Neuronal stem cell (in vitro differentiated cells): Measurements from ENCODE around the gene METRN.
A peak's percentile ranks its signal among the peaks of the same experiment; 100 is the strongest.

ENCODE experiments used
- DNase-seq: peaks from one replicate; pipeline ENCODE4 v3.0.0-alpha.2; 2013; ENCODE audit warnings: low spot score
- H2AFZ ChIP-seq: one replicate; pipeline ENCODE4 v1.6.1; 2013; ENCODE audit warnings: mild to moderate bottlenecking, low read length, inconsistent platforms
- H2AK5ac ChIP-seq: 2 replicates; pipeline ENCODE4 v1.6.1; 2013; ENCODE audit warnings: low read depth, mild to moderate bottlenecking, inconsistent platforms, low read length, moderate library complexity, mixed read lengths
- H2BK120ac ChIP-seq: 2 replicates; pipeline ENCODE4 v1.6.1; 2013; ENCODE audit warnings: low read depth, mild to moderate bottlenecking, inconsistent platforms, low read length, moderate library complexity, mixed read lengths
- H2BK12ac ChIP-seq: one replicate; pipeline ENCODE4 v1.6.1; 2013; ENCODE audit warnings: low read length, inconsistent platforms
- H2BK15ac ChIP-seq: 2 replicates; pipeline ENCODE4 v1.6.1; 2013; ENCODE audit warnings: mild to moderate bottlenecking, low read length, inconsistent platforms, mixed read lengths
- H2BK5ac ChIP-seq: one replicate; pipeline ENCODE4 v1.6.1; 2013; ENCODE audit warnings: inconsistent platforms, mild to moderate bottlenecking, low read length, moderate library complexity
- H3K14ac ChIP-seq: one replicate; pipeline ENCODE4 v1.6.1; 2013; ENCODE audit warnings: low read length, inconsistent platforms
- H3K18ac ChIP-seq: 2 replicates; pipeline ENCODE4 v1.6.1; 2013; ENCODE audit warnings: low read length, inconsistent platforms
- H3K23ac ChIP-seq: 2 replicates; pipeline ENCODE4 v1.6.1; 2013; ENCODE audit warnings: low read depth, mild to moderate bottlenecking, mixed read lengths, low read length, inconsistent platforms; ENCODE audit not compliant: poor library complexity
- H3K27ac ChIP-seq: replicated peaks from 3 replicates; pipeline ENCODE4 v1.5.1; 2013; ENCODE audit warnings: low read length, inconsistent platforms
- H3K27me3 ChIP-seq, 3 experiments: 2 replicates each; pipeline ENCODE4 v1.6.1; 2013; ENCODE audit warnings: low read length in 3 of 3, mild to moderate bottlenecking in 2 of 3, inconsistent platforms in 1 of 3, low read depth in 1 of 3, mixed read lengths in 1 of 3, moderate library complexity in 1 of 3; ENCODE audit not compliant: control insufficient read depth in 3 of 3, insufficient read depth in 3 of 3
- H3K36me3 ChIP-seq, 2 donors: replicated peaks in 1 of 2; 2 replicates each; pipeline ENCODE4 v1.6.1; 2013; ENCODE audit warnings: low read length in 2 of 2; ENCODE audit not compliant: control insufficient read depth in 2 of 2, insufficient read depth in 2 of 2
- H3K4ac ChIP-seq: 2 replicates; pipeline ENCODE4 v1.6.1; 2013; ENCODE audit warnings: inconsistent platforms, mild to moderate bottlenecking, low read length, moderate library complexity
- H3K4me1 ChIP-seq, 2 donors: 1 replicate in 1 of 2; 2 replicates in 1 of 2; pipeline ENCODE4 v1.6.1; 2013; ENCODE audit warnings: low read length in 2 of 2, low read depth in 1 of 2; ENCODE audit not compliant: control insufficient read depth in 2 of 2, insufficient read depth in 1 of 2
- H3K4me2 ChIP-seq: one replicate; pipeline ENCODE4 v1.6.1; 2013; ENCODE audit warnings: mild to moderate bottlenecking, low read length, inconsistent platforms; ENCODE audit not compliant: insufficient read depth, poor library complexity, severe bottlenecking
- H3K4me3 ChIP-seq, 2 donors: 2 replicates each; pipeline ENCODE4 v1.5.1; 2013; ENCODE audit warnings: low read length in 2 of 2, mild to moderate bottlenecking in 2 of 2, inconsistent platforms in 1 of 2, moderate library complexity in 1 of 2
- H3K79me1 ChIP-seq: one replicate; pipeline ENCODE4 v1.6.1; 2013; ENCODE audit warnings: low read depth, mild to moderate bottlenecking, inconsistent platforms, low read length, moderate library complexity
- H3K9ac ChIP-seq: one replicate; pipeline ENCODE4 v1.6.1; 2013; ENCODE audit warnings: mild to moderate bottlenecking, low read depth, low read length, inconsistent platforms; ENCODE audit not compliant: poor library complexity
- H3K9me3 ChIP-seq, 2 donors: replicated peaks in 1 of 2; 2 replicates each; pipeline versions ENCODE3 to v1.6.1; 2013; ENCODE audit warnings: low read length in 2 of 2, mild to moderate bottlenecking in 2 of 2, inconsistent platforms in 1 of 2, low read depth in 1 of 2, mixed read lengths in 1 of 2, moderate library complexity in 1 of 2; ENCODE audit not compliant: control insufficient read depth in 2 of 2, insufficient read depth in 1 of 2
- H4K8ac ChIP-seq: one replicate; pipeline ENCODE4 v1.6.1; 2013; ENCODE audit warnings: low read depth, mild to moderate bottlenecking, inconsistent platforms, low read length, moderate library complexity
- H4K91ac ChIP-seq: one replicate; pipeline ENCODE4 v1.6.1; 2013; ENCODE audit warnings: low read length, low read depth, mild to moderate bottlenecking, inconsistent platforms; ENCODE audit not compliant: poor library complexity
- WGBS, 2 donors: extraction: QIAGEN DNeasy Blood & Tissue Kit; methylation state at CpG; one replicate each; pipeline ENCODE4 v1.1.7; 2013; ENCODE audit warnings: missing lambda C conversion rate in 2 of 2, mixed read lengths in 1 of 2; ENCODE audit not compliant: insufficient read length in 2 of 2, insufficient replicate concordance in 1 of 2; ENCODE audit errors: extremely low coverage in 2 of 2; 5-methylcytosine and 5-hydroxymethylcytosine counted together

The METRN gene

DNA sequence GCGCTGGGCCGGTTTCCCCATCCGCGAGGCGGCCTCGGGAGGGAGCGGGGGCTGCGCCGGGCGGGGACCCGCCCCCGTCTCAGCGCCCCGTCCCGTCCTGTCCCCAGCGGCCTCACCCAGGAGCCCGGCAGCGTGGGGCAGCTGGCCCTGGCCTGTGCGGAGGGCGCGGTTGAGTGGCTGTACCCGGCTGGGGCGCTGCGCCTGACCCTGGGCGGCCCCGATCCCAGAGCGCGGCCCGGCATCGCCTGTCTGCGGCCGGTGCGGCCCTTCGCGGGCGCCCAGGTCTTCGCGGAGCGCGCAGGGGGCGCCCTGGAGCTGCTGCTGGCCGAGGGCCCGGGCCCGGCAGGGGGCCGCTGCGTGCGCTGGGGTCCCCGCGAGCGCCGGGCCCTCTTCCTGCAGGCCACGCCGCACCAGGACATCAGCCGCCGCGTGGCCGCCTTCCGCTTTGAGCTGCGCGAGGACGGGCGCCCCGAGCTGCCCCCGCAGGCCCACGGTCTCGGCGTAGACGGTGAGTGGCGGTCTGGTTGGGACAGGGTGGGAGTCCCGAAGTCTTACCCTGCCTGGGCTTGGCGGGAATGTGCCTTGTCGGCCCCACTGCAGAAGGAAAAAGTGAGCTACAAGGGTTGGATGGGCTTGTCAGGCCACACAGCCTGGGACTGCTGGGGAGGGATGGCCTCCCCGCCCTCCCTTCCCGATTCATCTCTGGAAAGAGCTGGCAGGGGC, 720 bp downstream of the METRN start:
- peak overlapping the region; percentile 82 for H4K8ac ChIP-seq
- H3K4ac ChIP-seq = peak overlapping the region; percentile 100
- peak overlapping the region; percentile 71 for H3K14ac ChIP-seq
- peaks cover 47 to 61% of the 10 kb centered on the region in 2 donors for H3K4me1 ChIP-seq
- no peaks in the 10 kb centered on the region for H3K9me3 ChIP-seq
- H2AFZ ChIP-seq = no peak overlapping the region
- H3K9ac ChIP-seq = peak overlapping the region; percentile 98
- peak overlapping the region; percentile 100 for H2BK120ac ChIP-seq
- peak overlapping the region; percentile 62 to 96 for H3K4me3 ChIP-seq
- peak overlapping the region; percentile 97 for H3K27ac ChIP-seq
- peak overlapping the region; percentile 99 for H3K4me2 ChIP-seq
- no peak for DNase-seq
- peak overlapping the region; percentile 99 for H2BK15ac ChIP-seq
- H2BK5ac ChIP-seq = peak overlapping the region; percentile 100
- H3K36me3 ChIP-seq = peaks cover 11 to 28% of the 10 kb centered on the region in 2 donors
- H3K27me3 ChIP-seq = peaks cover 0 to 7% (median 0%) of the 10 kb centered on the region in 3 experiments
- peak overlapping the region; percentile 100 for H2BK12ac ChIP-seq
- WGBS, 2 donors = no CpG with 5 or more reads among the region's 74 CpGs
- H2AK5ac ChIP-seq = peak overlapping the region; percentile 100
- peak overlapping the region; percentile 89 for H3K23ac ChIP-seq
- no peak overlapping the region for H4K91ac ChIP-seq
- H3K79me1 ChIP-seq = peaks cover 35% of the 10 kb centered on the region
- H3K18ac ChIP-seq = peak overlapping the region; percentile 100

GRCh38 chr16:716200-716568, 1.3 kb downstream of the METRN start:
- no CpG with 5 or more reads among the region's 12 CpGs for WGBS, 2 donors
- peak overlapping the region; percentile 100 for H2AK5ac ChIP-seq
- H3K4me3 ChIP-seq = peak overlapping the region; percentile 62 to 96

DNA sequence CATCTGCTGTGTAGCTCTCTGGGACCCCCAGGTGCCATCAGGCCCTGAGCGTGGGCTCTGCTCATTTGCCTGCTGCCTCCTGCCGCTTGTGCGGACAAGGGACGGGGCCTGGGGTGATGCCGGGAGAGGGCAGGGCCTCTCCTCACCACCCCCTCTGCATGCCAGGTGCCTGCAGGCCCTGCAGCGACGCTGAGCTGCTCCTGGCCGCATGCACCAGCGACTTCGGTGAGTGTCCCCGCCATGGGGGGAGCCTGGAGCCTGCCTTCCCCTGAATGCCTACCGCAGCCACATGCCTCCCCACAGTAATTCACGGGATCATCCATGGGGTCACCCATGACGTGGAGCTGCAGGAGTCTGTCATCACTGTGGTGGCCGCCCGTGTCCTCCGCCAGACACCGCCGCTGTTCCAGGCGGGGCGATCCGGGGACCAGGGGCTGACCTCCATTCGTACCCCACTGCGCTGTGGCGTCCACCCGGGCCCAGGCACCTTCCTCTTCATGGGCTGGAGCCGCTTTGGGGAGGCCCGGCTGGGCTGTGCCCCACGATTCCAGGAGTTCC, 1.9 kb downstream of the METRN start:
- peak overlapping the region; percentile 11 for H3K14ac ChIP-seq
- peak overlapping the region; percentile 62 to 96 for H3K4me3 ChIP-seq
- H3K79me1 ChIP-seq = peaks cover 38% of the 10 kb centered on the region
- H2BK15ac ChIP-seq = peak overlapping the region; percentile 100
- peak overlapping the region; percentile 85 for H3K4ac ChIP-seq
- no peaks in the 10 kb centered on the region for H3K9me3 ChIP-seq
- no CpG with 5 or more reads among the region's 29 CpGs for WGBS, 2 donors
- H4K8ac ChIP-seq = no peak overlapping the region
- peak overlapping the region; percentile 100 for H2BK5ac ChIP-seq
- peak overlapping the region; percentile 99 for H3K4me2 ChIP-seq
- peak overlapping the region; percentile 97 for H2BK120ac ChIP-seq
- peak overlapping the region; percentile 48 for H2BK12ac ChIP-seq
- H3K27ac ChIP-seq = peak overlapping the region; percentile 97
- peak overlapping the region; percentile 100 for H2AK5ac ChIP-seq
- H3K9ac ChIP-seq = peak overlapping the region; percentile 79
- peak overlapping the region; percentile 83 for H3K23ac ChIP-seq
- H3K36me3 ChIP-seq = peaks cover 11 to 28% of the 10 kb centered on the region in 2 donors
- peak overlapping the region; percentile 0 for H4K91ac ChIP-seq
- DNase-seq = no peak
- H3K18ac ChIP-seq = peak overlapping the region; percentile 95
- H3K27me3 ChIP-seq = peaks cover 0 to 7% (median 0%) of the 10 kb centered on the region in 3 experiments
- H2AFZ ChIP-seq = no peak overlapping the region
- peaks cover 47 to 55% of the 10 kb centered on the region in 2 donors for H3K4me1 ChIP-seq

More at GRCh38 chr16:716200-716568, 1.3 kb downstream of the METRN start:
- H3K23ac ChIP-seq = peak overlapping the region; percentile 89
- no peak overlapping the region for H2AFZ ChIP-seq
- H4K91ac ChIP-seq = no peak overlapping the region
- H3K4me1 ChIP-seq = peaks cover 44 to 55% of the 10 kb centered on the region in 2 donors
- peaks cover 0 to 7% (median 0%) of the 10 kb centered on the region in 3 experiments for H3K27me3 ChIP-seq
- peak overlapping the region; percentile 71 for H3K14ac ChIP-seq
- peak overlapping the region; percentile 82 for H4K8ac ChIP-seq
- no peaks in the 10 kb centered on the region for H3K9me3 ChIP-seq
- H3K36me3 ChIP-seq = peaks cover 11 to 28% of the 10 kb centered on the region in 2 donors
- peak; percentile 84 for DNase-seq
- H2BK120ac ChIP-seq = peak overlapping the region; percentile 100
- peak overlapping the region; percentile 97 for H3K9ac ChIP-seq
- peak overlapping the region; percentile 100 for H3K18ac ChIP-seq
- H2BK15ac ChIP-seq = peak overlapping the region; percentile 100
- H3K27ac ChIP-seq = peak overlapping the region; percentile 97
- H2BK5ac ChIP-seq = peak overlapping the region; percentile 100
- H3K4ac ChIP-seq = peak overlapping the region; percentile 100
- H3K79me1 ChIP-seq = peaks cover 38% of the 10 kb centered on the region
- H2BK12ac ChIP-seq = peak overlapping the region; percentile 100
- peak overlapping the region; percentile 99 for H3K4me2 ChIP-seq
